ENCODE measurements around the gene GAST. TPM values are rescaled to one million over a fixed set of nuclear protein-coding genes. Genes with fewer than 3 reads are reported as not detected.

The GAST gene
- total and polyA plus RNA-seq, 10 of the 15 experiments (the other 5 are each of a cell fraction or from before 2014, with no cell fraction given) = not detected

DNA sequence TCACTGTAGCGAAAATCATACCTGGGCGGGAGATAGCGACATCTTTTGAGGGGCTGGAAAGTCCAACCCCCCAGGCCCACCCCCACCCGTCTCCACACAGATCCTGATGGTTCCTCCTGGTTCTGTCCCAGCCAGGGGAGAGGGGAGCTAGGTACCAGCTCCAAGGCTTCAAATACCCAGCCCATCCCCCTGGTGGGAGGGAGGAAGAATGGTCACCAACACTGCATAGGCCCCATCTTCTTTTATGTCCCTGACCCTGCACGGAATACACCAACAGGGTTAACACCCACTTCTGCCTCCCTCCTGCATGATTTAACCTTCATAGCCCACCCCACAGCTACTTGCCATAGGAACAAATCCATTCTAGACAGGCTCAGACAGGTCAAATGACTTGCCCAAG lies 13.0 kb downstream of the GAST start (continued):
- TF ChIP-seq ZBTB4 (CRISPR knock-in tag; IDR thresholded peaks at IDR 0.05) = no peak
- TF ChIP-seq CBX3 (IDR thresholded peaks at IDR 0.05; ENCODE audit: borderline replicate concordance, low read depth) = no peak
- TF ChIP-seq POLR2AphosphoS2 (IDR thresholded peaks at IDR 0.05; ENCODE audit: low read depth, low read length) = no peak
- TF ChIP-seq, protein P1, sequence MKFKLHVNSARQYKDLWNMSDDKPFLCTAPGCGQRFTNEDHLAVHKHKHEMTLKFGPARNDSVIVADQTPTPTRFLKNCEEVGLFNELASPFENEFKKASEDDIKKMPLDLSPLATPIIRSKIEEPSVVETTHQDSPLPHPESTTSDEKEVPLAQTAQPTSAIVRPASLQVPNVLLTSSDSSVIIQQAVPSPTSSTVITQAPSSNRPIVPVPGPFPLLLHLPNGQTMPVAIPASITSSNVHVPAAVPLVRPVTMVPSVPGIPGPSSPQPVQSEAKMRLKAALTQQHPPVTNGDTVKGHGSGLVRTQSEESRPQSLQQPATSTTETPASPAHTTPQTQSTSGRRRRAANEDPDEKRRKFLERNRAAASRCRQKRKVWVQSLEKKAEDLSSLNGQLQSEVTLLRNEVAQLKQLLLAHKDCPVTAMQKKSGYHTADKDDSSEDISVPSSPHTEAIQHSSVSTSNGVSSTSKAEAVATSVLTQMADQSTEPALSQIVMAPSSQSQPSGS (IDR thresholded peaks at IDR 0.05; ENCODE audit: low read length) = no peak
- no peak for TF ChIP-seq CREB1 (IDR thresholded peaks at IDR 0.05; ENCODE audit: low read depth)
- TF ChIP-seq NFYA (IDR thresholded peaks at IDR 0.05; ENCODE audit: borderline replicate concordance, low read depth, low read length) = no peak
- no peak for TF ChIP-seq NFXL1 (IDR thresholded peaks at IDR 0.05; ENCODE audit: borderline replicate concordance)
- TF ChIP-seq SMAD1 (IDR thresholded peaks at IDR 0.05; ENCODE audit: low read depth, partially characterized antibody) = no peak
- no peak for TF ChIP-seq SMC3 (IDR thresholded peaks at IDR 0.05; ENCODE audit: borderline replicate concordance, low read length)
- TF ChIP-seq TCF7 (IDR thresholded peaks at IDR 0.05; ENCODE audit: borderline replicate concordance) = no peak
- no peak for TF ChIP-seq RB1 (IDR thresholded peaks at IDR 0.05; ENCODE audit: borderline replicate concordance)
- TF ChIP-seq HCFC1 (IDR thresholded peaks at IDR 0.05; ENCODE audit: low read length) = no peak
- TF ChIP-seq STAT3 (IDR thresholded peaks at IDR 0.05; ENCODE audit: low read depth, low read length) = no peak
- no peak for TF ChIP-seq ELK1 (IDR thresholded peaks at IDR 0.05; ENCODE audit: low read depth, low read length)
- TF ChIP-seq E4F1 (IDR thresholded peaks at IDR 0.05; ENCODE audit: borderline replicate concordance, partially characterized antibody) = no peak
- TF ChIP-seq ATF7 (IDR thresholded peaks at IDR 0.05; ENCODE audit: low read depth) = no peak
- TF ChIP-seq NBN (IDR thresholded peaks at IDR 0.05) = no peak

Data from GM12878 (cell line).